Measurements from ENCODE around the gene GNG7.

DNA sequence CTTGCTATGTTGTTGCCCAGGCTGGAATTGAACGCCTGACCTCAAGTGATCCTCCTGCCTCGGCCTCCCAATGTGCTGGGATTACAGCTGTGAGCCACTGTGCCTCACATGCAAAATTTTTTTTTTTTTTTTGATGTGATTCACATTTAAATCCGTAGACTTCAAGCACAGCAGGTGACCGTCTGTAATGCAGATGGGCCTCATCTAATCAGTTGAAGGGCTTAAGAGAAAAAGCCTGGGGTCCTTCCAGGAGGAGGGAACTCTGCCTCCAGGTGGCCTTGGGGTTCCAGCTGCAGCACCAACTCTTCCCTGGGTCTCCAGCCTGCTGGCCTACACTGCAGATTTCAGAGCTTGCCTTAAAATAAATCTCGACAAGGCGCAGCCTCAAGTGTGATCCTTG lies 183.0 kb downstream of the GNG7 start:
- no peak for TF ChIP-seq CTCF (IDR thresholded peaks at IDR 0.05; ENCODE audit: low read depth, low read length)
- TF ChIP-seq EZH2phosphoT487 (IDR thresholded peaks at IDR 0.05; ENCODE audit: low read depth), result no peak
